BJ (cell line): Measurements from ENCODE around the gene ATP10D. TPM values are rescaled to one million over a fixed set of nuclear protein-coding genes. Genes with fewer than 3 reads are reported as not detected.

Source experiments
- CTCF ChIA-PET: fragments of 350-600 bp; formaldehyde crosslinking; extraction: SDS; loops from one replicate; lab custom pipeline; 2021; ENCODE audit warnings: antibody characterized with exemption, inconsistent platforms; lab: Yijun Ruan, JAX
- POLR2A ChIA-PET: fragments of 300-600 bp; sonication (Branson Sonifier 250); formaldehyde crosslinking; extraction: SDS; loops from one replicate; lab custom pipeline; 2021; ENCODE audit warnings: antibody characterized with exemption; lab: Charles Lee
- DNase-seq: peaks from one replicate; pipeline ENCODE4 v3.0.0-alpha.2; 2011; ENCODE audit warnings: low read depth
- H3K27me3 ChIP-seq: 2 replicates; pipeline ENCODE4 v1.6.0; 2011; ENCODE audit warnings: low read length; ENCODE audit not compliant: control insufficient read depth, insufficient read depth
- H3K36me3 ChIP-seq: 2 replicates; pipeline ENCODE4 v1.5.1; 2011; ENCODE audit warnings: low read length; ENCODE audit not compliant: control insufficient read depth, insufficient read depth
- H3K4me3 ChIP-seq: 2 replicates; pipeline ENCODE4 v1.5.1; 2011; ENCODE audit warnings: low read depth, mild to moderate bottlenecking, control low read depth, low read length
- CTCF ChIP-seq: IDR thresholded peaks from 2 replicates; pipeline ENCODE4 v1.5.1; 2011; ENCODE audit warnings: low read depth, mild to moderate bottlenecking, control low read depth, inconsistent platforms, low read length, moderate library complexity; ENCODE audit not compliant: insufficient read depth
- polyA plus RNA-seq: library from polyadenylated mRNA; depleted of rRNA; stranded (reverse); fragments of >200 nt; gene quantifications from 2 replicates; pipeline ENCODE4 v1.2.3, GENCODE V29; 2011

ATP10D gene
- polyA plus RNA-seq, 1 experiment = 65.5 TPM

DNA sequence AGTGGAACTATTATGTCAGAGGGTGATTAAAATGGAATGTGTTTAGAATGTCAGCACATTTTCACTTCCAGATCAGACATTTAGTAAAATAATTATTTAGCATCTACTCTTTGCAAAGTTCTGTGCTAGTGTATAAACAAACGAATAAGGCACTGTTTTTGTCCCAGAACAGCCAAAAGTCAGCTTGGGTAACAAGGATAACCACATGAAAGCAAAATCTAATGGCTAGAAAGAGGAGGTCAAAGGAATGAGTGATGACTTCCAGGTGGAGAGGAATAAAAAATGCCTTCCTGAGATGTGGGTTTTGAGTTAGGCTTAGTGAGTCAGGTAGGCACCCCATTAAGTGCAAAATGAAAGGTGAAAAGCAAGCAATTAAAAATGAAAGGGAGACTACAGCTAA lies 112.6 kb downstream of the ATP10D start:
- no peak for DNase-seq
- ChIA-PET CTCF (interaction anchor here (1.3 kb wide), 1 partner anchor 86 kb away, joined by 4 read pairs; no protein-coding TSS in a partner anchor), POLR2A (interaction anchor here (0.5 to 0.6 kb wide), 2 partner anchors 11 to 45 kb away, joined by 3 to 4 read pairs; no protein-coding TSS in a partner anchor)
- Histone ChIP-seq H3K27me3 (no peaks in the 10 kb centered on the region), H3K4me3 (no peak overlapping the region), H3K36me3 (peaks cover 1% of the 10 kb centered on the region; the same call in 1 of the 2 replicates)
- no peak for TF ChIP-seq CTCF

DNA sequence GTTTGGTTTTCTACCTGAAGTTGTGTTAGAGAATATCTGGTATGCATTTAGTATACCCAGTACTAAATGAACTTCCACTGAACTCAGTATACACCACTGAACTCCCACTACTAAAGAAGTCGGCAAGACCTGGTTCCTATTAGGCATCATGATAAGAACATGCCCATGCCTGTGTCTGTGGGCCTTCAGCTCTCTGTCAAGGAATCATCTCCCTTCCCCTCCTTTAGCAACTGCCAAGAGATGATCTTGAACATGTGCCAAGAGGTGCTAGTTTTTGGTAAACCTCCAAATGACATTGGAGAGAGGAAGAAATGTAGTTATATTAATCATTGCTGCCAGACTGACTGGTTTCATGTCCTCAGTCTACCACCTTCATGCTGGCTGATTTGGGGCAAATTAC lies 113.2 kb downstream of the ATP10D start:
- CTCF ChIA-PET = interaction anchor here (1.3 kb wide), 1 partner anchor 86 kb away, joined by 4 read pairs; no protein-coding TSS in a partner anchor
- Histone ChIP-seq H3K27me3 (no peaks in the 10 kb centered on the region), H3K36me3 (peaks cover 1% of the 10 kb centered on the region; the same call in 1 of the 2 replicates), H3K4me3 (no peak overlapping the region)
- DNase-seq = no peak
- no peak for TF ChIP-seq CTCF
- POLR2A ChIA-PET = interaction anchor here (0.5 to 0.6 kb wide), 2 partner anchors 11 to 45 kb away, joined by 3 to 4 read pairs; no protein-coding TSS in a partner anchor

DNA sequence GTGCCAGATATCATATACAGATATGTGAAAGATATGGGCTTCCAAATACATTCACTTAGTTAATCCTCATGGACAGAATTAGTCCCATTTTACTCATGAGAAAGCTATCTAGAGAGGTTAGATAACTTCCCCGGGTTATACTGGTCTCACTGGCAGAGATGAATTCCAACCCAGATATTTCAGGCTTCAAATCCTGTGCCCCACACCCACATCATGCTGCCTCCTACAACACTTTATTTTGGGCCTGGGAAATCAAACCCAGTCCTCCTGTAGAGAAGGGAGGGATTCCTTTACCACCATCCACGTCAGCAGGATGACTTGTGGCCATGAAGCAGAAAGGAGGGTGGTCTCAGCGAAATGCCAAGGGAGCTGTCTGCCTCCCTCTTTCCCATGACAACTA lies 113.8 kb downstream of the ATP10D start:
- DNase-seq = no peak
- TF ChIP-seq CTCF = no peak
- CTCF ChIA-PET = interaction anchor here (1.3 kb wide), 1 partner anchor 87 kb away, joined by 4 read pairs; no protein-coding TSS in a partner anchor

DNA sequence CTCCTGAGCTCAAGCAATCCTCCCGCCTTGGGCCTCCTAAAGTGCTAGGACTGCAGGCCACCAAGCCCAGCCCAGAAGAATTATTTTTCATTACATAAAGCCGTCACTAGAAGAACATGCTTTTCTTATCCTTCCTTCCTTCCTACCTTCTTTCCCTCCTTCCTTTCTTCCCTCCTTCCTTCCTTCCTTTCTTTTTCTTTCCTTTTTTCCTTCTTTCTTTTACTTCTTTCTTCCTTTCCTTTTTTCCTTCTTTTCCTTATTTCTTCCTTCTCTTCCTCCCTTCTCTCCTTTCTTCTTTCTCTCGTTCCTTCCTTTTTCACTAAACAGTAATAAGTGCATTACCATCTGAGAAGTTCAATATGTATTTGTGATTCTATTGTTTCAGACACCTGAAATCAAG lies 121.4 kb downstream of the ATP10D start:
- no peaks in the 10 kb centered on the region for H3K36me3 ChIP-seq
- no peak for DNase-seq
- no peak for TF ChIP-seq CTCF
- H3K27me3 ChIP-seq = no peaks in the 10 kb centered on the region
- CTCF ChIA-PET = no interaction called here
- POLR2A ChIA-PET = no interaction called here
- no peak overlapping the region for H3K4me3 ChIP-seq

More for the DNA sequence above, 113.8 kb downstream of the ATP10D start:
- H3K36me3 ChIP-seq = peaks cover 1% of the 10 kb centered on the region; the same call in 1 of the 2 replicates
- no peaks in the 10 kb centered on the region for H3K27me3 ChIP-seq
- POLR2A ChIA-PET = no interaction called here
- no peak overlapping the region for H3K4me3 ChIP-seq

GRCh38 chr4:47612116-47613023 lies 127.3 kb downstream of the ATP10D start:
- ChIA-PET CTCF (no interaction called here), POLR2A (no interaction called here)
- H3K4me3 ChIP-seq = no peak overlapping the region
- H3K27me3 ChIP-seq = no peaks in the 10 kb centered on the region
- no peak for TF ChIP-seq CTCF
- DNase-seq = no peak
- no peaks in the 10 kb centered on the region for H3K36me3 ChIP-seq
